Amniotic epithelial cell (primary cell): ENCODE results near the gene SDSL.

Experiments
- DNase-seq: peaks from one replicate; pipeline ENCODE4 v3.0.0-alpha.2; 2010; ENCODE audit warnings: low read depth

Gene SDSL

GRCh38 chr12:113422030-113422885 is at the start of gene SDSL:
SDSL (plus strand) TSS chr12:113422380; CDS start chr12:113427983, 5,603 bp downstream.
- DNase-seq = peak; percentile 89

- DNase-seq = no peak
Observed at GRCh38 chr12:113373440-113373839, 48.7 kb upstream of the SDSL start.

- no peak for DNase-seq
Observed at GRCh38 chr12:113373969-113374368, 48.2 kb upstream of the SDSL start.

GRCh38 chr12:113374823-113375428 is 47.3 kb upstream of the SDSL start:
- no peak for DNase-seq

GRCh38 chr12:113378291-113378690 is 43.9 kb upstream of the SDSL start:
- DNase-seq = no peak

- DNase-seq = peak; percentile 6
Observed at GRCh38 chr12:113381220-113381619, 41.0 kb upstream of the SDSL start.

- DNase-seq = no peak
Observed at GRCh38 chr12:113382206-113382605, 40.0 kb upstream of the SDSL start.

GRCh38 chr12:113384778-113385177 is 37.4 kb upstream of the SDSL start:
- no peak for DNase-seq

- DNase-seq = no peak
Observed at GRCh38 chr12:113385282-113385882, 36.8 kb upstream of the SDSL start.

GRCh38 chr12:113386866-113387566 is 35.2 kb upstream of the SDSL start:
- no peak for DNase-seq

GRCh38 chr12:113387631-113388030 is 34.5 kb upstream of the SDSL start:
- no peak for DNase-seq

GRCh38 chr12:113388351-113388750 is 33.8 kb upstream of the SDSL start:
- DNase-seq = no peak

GRCh38 chr12:113390064-113391043 is 31.8 kb upstream of the SDSL start:
- no peak for DNase-seq

- DNase-seq = no peak
Observed at GRCh38 chr12:113391145-113391544, 31.0 kb upstream of the SDSL start.

GRCh38 chr12:113391650-113392337 is 30.4 kb upstream of the SDSL start:
- DNase-seq = no peak

GRCh38 chr12:113392520-113392919 is 29.7 kb upstream of the SDSL start:
- no peak for DNase-seq

GRCh38 chr12:113392988-113393579 is 29.1 kb upstream of the SDSL start:
- DNase-seq = peak; percentile 59

GRCh38 chr12:113393749-113394148 is 28.4 kb upstream of the SDSL start:
- DNase-seq = no peak

- DNase-seq = no peak
Observed at GRCh38 chr12:113395119-113395518, 27.1 kb upstream of the SDSL start.

- no peak for DNase-seq
Observed at GRCh38 chr12:113396200-113396599, 26.0 kb upstream of the SDSL start.
